ENCODE data around the gene ARF1. TPM values are rescaled to one million over a fixed set of nuclear protein-coding genes. Genes with fewer than 3 reads are reported as not detected.

ARF1 gene
- total RNA-seq, 2 donors from 2014 or later = 322 to 372 TPM

GRCh38 chr1:228092342-228093049 is 10.0 kb downstream of the ARF1 start:
- no peak overlapping the region for H3K4me3 ChIP-seq (ENCODE audit: low read length)
- Mint-ChIP-seq H3K27me3 (ENCODE audit: insufficient read depth) (no peaks in the 10 kb centered on the region), H3K9me3 (peaks cover 8% of the 10 kb centered on the region), H3K27ac (no peak overlapping the region), H3K36me3 (ENCODE audit: low read depth) (peaks cover 58% of the 10 kb centered on the region), H3K4me3 (no peak overlapping the region), H3K4me1 (peaks cover 29% of the 10 kb centered on the region)
- H3K27me3 ChIP-seq (ENCODE audit: control insufficient read depth, insufficient read depth, low read length, poor library complexity, severe bottlenecking) = no peaks in the 10 kb centered on the region
- TF ChIP-seq CTCF (conservative IDR thresholded peaks at IDR 0.05) = no peak
- H3K9me3 ChIP-seq (ENCODE audit: control insufficient read depth, low read length) = no peaks in the 10 kb centered on the region
- peaks cover 9% of the 10 kb centered on the region for H3K4me1 ChIP-seq (ENCODE audit: control insufficient read depth, insufficient read depth, low read length)
- peak; percentile 32 for DNase-seq
- peaks cover 91% of the 10 kb centered on the region for H3K36me3 ChIP-seq (ENCODE audit: control insufficient read depth, insufficient read depth, low read length)
- no peak overlapping the region for H3K9ac ChIP-seq (ENCODE audit: extremely low read depth, low read length, poor library complexity, severe bottlenecking)
- no peak overlapping the region for H3K27ac ChIP-seq (ENCODE audit: low read depth, low read length)
- 96 to 97% methylated on average over 9 to 11 of the region's 11 CpGs for WGBS, 2 experiments (ENCODE audit: insufficient coverage in 1 of 2, insufficient read length in 1 of 2)

- WGBS, 2 experiments (ENCODE audit: insufficient coverage in 1 of 2, insufficient read length in 1 of 2) = 91 to 93% methylated on average over 15 to 20 of the region's 20 CpGs
- H3K27ac ChIP-seq (ENCODE audit: low read depth, low read length) = no peak overlapping the region
- no peaks in the 10 kb centered on the region for H3K27me3 ChIP-seq (ENCODE audit: control insufficient read depth, insufficient read depth, low read length, poor library complexity, severe bottlenecking)
- H3K4me3 ChIP-seq (ENCODE audit: low read length) = no peak overlapping the region
- peaks cover 61% of the 10 kb centered on the region for H3K36me3 Mint-ChIP-seq (ENCODE audit: low read depth)
- no peaks in the 10 kb centered on the region for H3K9me3 ChIP-seq (ENCODE audit: control insufficient read depth, low read length)
- no peak overlapping the region for H3K4me3 Mint-ChIP-seq
- peaks cover 21% of the 10 kb centered on the region for H3K4me1 Mint-ChIP-seq
- no peak overlapping the region for H3K27ac Mint-ChIP-seq
- H3K9ac ChIP-seq (ENCODE audit: extremely low read depth, low read length, poor library complexity, severe bottlenecking) = no peak overlapping the region
- H3K36me3 ChIP-seq (ENCODE audit: control insufficient read depth, insufficient read depth, low read length) = peaks cover 91% of the 10 kb centered on the region
- no peak for TF ChIP-seq CTCF (conservative IDR thresholded peaks at IDR 0.05)
- peak; percentile 30 for DNase-seq
- H3K9me3 Mint-ChIP-seq = peaks cover 8% of the 10 kb centered on the region
- H3K4me1 ChIP-seq (ENCODE audit: control insufficient read depth, insufficient read depth, low read length) = peaks cover 3% of the 10 kb centered on the region
- no peaks in the 10 kb centered on the region for H3K27me3 Mint-ChIP-seq (ENCODE audit: insufficient read depth)
Observed at GRCh38 chr1:228093050-228093906, 10.8 kb downstream of the ARF1 start.

DNA sequence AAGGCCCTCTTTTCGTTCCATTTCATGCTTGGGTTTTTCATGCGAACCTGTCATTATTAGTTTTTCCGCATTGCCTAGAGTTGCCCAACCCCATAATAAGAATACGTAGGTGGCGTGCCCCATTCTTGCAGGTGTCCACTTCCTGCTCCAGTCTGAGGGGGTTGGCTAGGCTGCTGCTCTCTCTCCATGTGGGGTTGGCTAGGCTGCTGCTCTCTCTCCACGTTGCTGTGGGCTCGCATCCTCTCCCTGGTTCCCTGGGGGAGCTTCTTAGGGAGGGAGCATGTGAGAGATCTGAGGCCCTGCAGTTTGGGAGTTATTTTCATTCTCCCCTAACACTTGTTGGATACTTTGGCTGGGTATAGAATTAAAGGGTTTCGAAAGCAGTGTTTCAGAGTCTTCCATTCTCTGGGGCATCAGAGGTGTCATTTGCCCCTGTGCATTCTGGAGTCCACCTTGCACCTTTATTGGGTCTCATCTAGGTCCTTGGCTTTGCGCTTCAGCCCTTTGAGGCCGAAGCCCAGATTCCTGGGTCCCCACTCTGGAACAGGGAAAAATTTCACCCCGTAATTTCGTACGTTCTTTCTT is 12.0 kb downstream of the ARF1 start:
- H3K4me3 Mint-ChIP-seq = no peak overlapping the region
- WGBS, 2 experiments (ENCODE audit: insufficient coverage in 1 of 2, insufficient read length in 1 of 2) = 88 to 92% methylated on average over 9 to 13 of the region's 13 CpGs
- no peak overlapping the region for H3K9ac ChIP-seq (ENCODE audit: extremely low read depth, low read length, poor library complexity, severe bottlenecking)
- H3K9me3 ChIP-seq (ENCODE audit: control insufficient read depth, low read length) = no peaks in the 10 kb centered on the region
- no peaks in the 10 kb centered on the region for H3K4me1 ChIP-seq (ENCODE audit: control insufficient read depth, insufficient read depth, low read length)
- H3K4me3 ChIP-seq (ENCODE audit: low read length) = no peak overlapping the region
- no peak for TF ChIP-seq CTCF (conservative IDR thresholded peaks at IDR 0.05)
- no peaks in the 10 kb centered on the region for H3K27me3 Mint-ChIP-seq (ENCODE audit: insufficient read depth)
- H3K27ac Mint-ChIP-seq = peak overlapping the region; percentile 14
- peaks cover 66% of the 10 kb centered on the region for H3K36me3 Mint-ChIP-seq (ENCODE audit: low read depth)
- H3K27ac ChIP-seq (ENCODE audit: low read depth, low read length) = no peak overlapping the region
- peaks cover 8% of the 10 kb centered on the region for H3K9me3 Mint-ChIP-seq
- peaks cover 92% of the 10 kb centered on the region for H3K36me3 ChIP-seq (ENCODE audit: control insufficient read depth, insufficient read depth, low read length)
- peaks cover 12% of the 10 kb centered on the region for H3K4me1 Mint-ChIP-seq
- no peaks in the 10 kb centered on the region for H3K27me3 ChIP-seq (ENCODE audit: control insufficient read depth, insufficient read depth, low read length, poor library complexity, severe bottlenecking)
- DNase-seq = peak; percentile 40

Measured in endodermal cell (in vitro differentiated cells).